ENCODE measurements around the gene FEN1.
A peak's percentile ranks its signal among the peaks of the same experiment; 100 is the strongest.

Gene FEN1

GRCh38 chr11:61797263-61797944 lies 4.7 kb downstream of the FEN1 start:
- ChIA-PET CTCF (interaction anchor here (0.7 to 11.8 kb wide), 54 partner anchors 9 to 582 kb away, joined by 3 to 129 read pairs (median 5); partner anchors contain the start of genes BEST1, FADS1 and FADS2), POLR2A (interaction anchor here (0.7 to 2.0 kb wide), 6 partner anchors 9 to 436 kb away, joined by 3 to 9 read pairs (median 4); no protein-coding TSS in a partner anchor)
- TF ChIP-seq CTCF (IDR thresholded peaks at IDR 0.05; ENCODE audit: control extremely low read depth, extremely low read depth, low read depth, missing control alignments) = peak; percentile 66
- peak; percentile 73 for DNase-seq (ENCODE audit: extremely low spot score)

- ChIA-PET CTCF (interaction anchor here (1.3 to 11.8 kb wide), 7 partner anchors 7 to 284 kb away, joined by 3 to 129 read pairs (median 48); partner anchors contain the start of genes BEST1, FEN1 and TMEM258), POLR2A (interaction anchor here (0.7 kb wide), 1 partner anchor 370 kb away, joined by 10 read pairs; the partner anchor contains the start of genes CPSF7 and SDHAF2)
- no peak for DNase-seq (ENCODE audit: extremely low spot score)
- TF ChIP-seq CTCF (IDR thresholded peaks at IDR 0.05; ENCODE audit: control extremely low read depth, extremely low read depth, low read depth, missing control alignments) = no peak
Measured at GRCh38 chr11:61799665-61800284, 7.1 kb downstream of the FEN1 start.

GRCh38 chr11:61800331-61801281 lies 7.9 kb downstream of the FEN1 start:
- no peak for DNase-seq (ENCODE audit: extremely low spot score)
- ChIA-PET CTCF (interaction anchor here (0.9 to 11.8 kb wide), 6 partner anchors 9 to 283 kb away, joined by 4 to 129 read pairs (median 60); partner anchors contain the start of genes BEST1, FEN1 and TMEM258), POLR2A (interaction anchor here (1.2 kb wide), 1 partner anchor 7 kb away, joined by 3 read pairs; the partner anchor contains the start of gene FEN1)
- no peak for TF ChIP-seq CTCF (IDR thresholded peaks at IDR 0.05; ENCODE audit: control extremely low read depth, extremely low read depth, low read depth, missing control alignments)

GRCh38 chr11:61802605-61803004 lies 9.9 kb downstream of the FEN1 start:
- no peak for DNase-seq (ENCODE audit: extremely low spot score)
- ChIA-PET POLR2A (no interaction called here), CTCF (interaction anchor here (1.5 to 11.8 kb wide), 5 partner anchors 11 to 306 kb away, joined by 9 to 129 read pairs (median 21); partner anchors contain the start of genes BEST1, FEN1 and TMEM258)
- no peak for TF ChIP-seq CTCF (IDR thresholded peaks at IDR 0.05; ENCODE audit: control extremely low read depth, extremely low read depth, low read depth, missing control alignments)

GRCh38 chr11:61803889-61804647 lies 11.4 kb downstream of the FEN1 start:
- POLR2A ChIA-PET = interaction anchor here (0.8 to 1.6 kb wide), 2 partner anchors 11 kb away, joined by 3 to 5 read pairs; partner anchors contain the start of genes FEN1 and TMEM258
- DNase-seq (ENCODE audit: extremely low spot score) = no peak
- CTCF ChIA-PET = interaction anchor here (1.0 to 1.5 kb wide), 2 partner anchors 14 to 277 kb away, joined by 4 read pairs; no protein-coding TSS in a partner anchor
- no peak for TF ChIP-seq CTCF (IDR thresholded peaks at IDR 0.05; ENCODE audit: control extremely low read depth, extremely low read depth, low read depth, missing control alignments)

All from GM10248 (cell line).